Sigmoid colon (tissue), 7 donors: ENCODE data around the gene FAM180A. TPM values are rescaled to one million over a fixed set of nuclear protein-coding genes. Genes with fewer than 3 reads are reported as not detected.

Source experiments
- DNase-seq: peaks from one replicate; pipeline ENCODE4 v3.0.0-alpha.2; 2019
- H3K27ac ChIP-seq, 4 donors: fragments of 200-600 bp; sonication (generic); one replicate each; pipeline ENCODE4 v1.5.1; 2016 to 2019; ENCODE audit warnings: mild to moderate bottlenecking in 1 of 4
- H3K27me3 ChIP-seq, 3 donors: fragments of 200-600 bp; sonication (generic); one replicate each; pipeline ENCODE4 v1.5.1; 2019; ENCODE audit warnings: mild to moderate bottlenecking in 1 of 3
- H3K36me3 ChIP-seq, 4 donors: fragments of 200-600 bp; sonication (generic); one replicate each; pipeline ENCODE4 v1.5.1; 2016 to 2019
- H3K4me1 ChIP-seq, 4 donors: fragments of 200-600 bp; sonication (generic); one replicate each; pipeline ENCODE4 v1.5.1; 2017 to 2019
- H3K4me3 ChIP-seq, 4 donors: fragments of 200-600 bp; sonication (generic); one replicate each; pipeline ENCODE4 v1.5.1; 2017 to 2019; ENCODE audit warnings: mild to moderate bottlenecking in 2 of 4, moderate library complexity in 1 of 4
- H3K9me3 ChIP-seq, 4 donors: fragments of 200-600 bp in 3 of 4; sonication (generic) in 3 of 4; one replicate each; pipeline versions ENCODE4 v1.5.1 to v1.6.1; 2013 to 2019
- EP300 ChIP-seq, 4 donors: sonication (generic); formaldehyde crosslinking; IDR thresholded peaks; one replicate each; pipeline ENCODE4 v1.6.1; 2017; ENCODE audit warnings: antibody characterized with exemption in 4 of 4
- POLR2A ChIP-seq, 2 donors: fragments of 450-650 bp; IDR thresholded peaks; one replicate each; pipeline ENCODE4 v1.6.1; 2016; ENCODE audit warnings: antibody characterized with exemption in 2 of 2, mild to moderate bottlenecking in 2 of 2, moderate library complexity in 2 of 2
- POLR2AphosphoS5 ChIP-seq, 4 donors: sonication (generic); formaldehyde crosslinking; IDR thresholded peaks; one replicate each; pipeline ENCODE4 v1.6.1; 2017; ENCODE audit warnings: antibody characterized with exemption in 4 of 4
- WGBS, 2 donors: extraction: QIAGEN DNeasy Blood & Tissue Kit; methylation state at CpG; one replicate each; pipeline ENCODE4 v1.1.7; 2013; 5-methylcytosine and 5-hydroxymethylcytosine counted together
- intact Hi-C: fragments of 100-400 bp; cut with DNase I; formaldehyde crosslinking; loops from one replicate; pipeline ENCODE4 v1.15.1; 2023
- polyA plus RNA-seq, 3 donors: library from polyadenylated mRNA; stranded (reverse); fragments of 200-250 nt; gene quantifications; one replicate each; pipeline ENCODE4 v1.2.3, GENCODE V29; 2013
- total RNA-seq, 4 donors: library from RNA; depleted of rRNA; stranded (reverse); fragments of >200 nt; gene quantifications; one replicate each; pipeline ENCODE4 v1.1.0, GENCODE V29; 2016
- TF ChIP-seq, protein P1 (sequence below), 4 experiments: fragments of 450-650 bp in 3 of 4; fragments of 200-600 bp in 1 of 4; IDR thresholded peaks; one replicate each; pipeline ENCODE4 v1.5.1; 2016 to 2019; ENCODE audit warnings: antibody characterized with exemption in 4 of 4, mild to moderate bottlenecking in 3 of 4, moderate library complexity in 2 of 4
- donor health status: healthy with polysubstance abuse.
- donor health status: Bipolar disorder and iron deficiency.
- donor health status: healthy.

FAM180A gene
- total and polyA plus RNA-seq, 7 donors, result 0.60 to 8.9 (median 3.0) TPM; not detected in 1

DNA sequence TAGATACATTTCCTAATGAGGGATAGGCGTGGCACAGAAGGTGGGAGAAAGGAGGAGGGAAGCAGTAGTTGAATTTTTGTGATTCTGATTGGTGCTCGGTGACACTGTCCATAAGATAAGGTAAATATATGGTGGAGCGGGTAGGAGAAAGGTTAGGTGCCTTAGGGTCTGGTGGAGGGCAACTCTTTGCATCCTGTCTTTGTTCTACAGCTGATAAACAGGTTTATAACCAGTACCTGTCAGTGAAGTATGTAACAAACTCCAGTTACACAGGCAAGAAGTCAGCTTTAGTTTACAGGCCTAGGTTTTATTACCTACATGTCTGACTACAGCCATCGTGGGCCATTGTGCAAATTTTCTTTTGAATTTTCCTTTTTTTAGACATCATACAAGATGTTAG is 10.9 kb upstream of the FAM180A start:
- peaks cover 0 to 42% (median 41%) of the 10 kb centered on the region in 4 donors for H3K4me1 ChIP-seq
- no peaks in the 10 kb centered on the region for H3K9me3 ChIP-seq
- TF ChIP-seq EP300 (IDR thresholded peaks at IDR 0.05) (peak in 1 of 4 donors; percentile 32), POLR2A (IDR thresholded peaks at IDR 0.05) (no peak), POLR2AphosphoS5 (IDR thresholded peaks at IDR 0.05) (peak in 3 of 4 donors; percentile 57 to 70 (median 67))
- TF ChIP-seq, protein P1, sequence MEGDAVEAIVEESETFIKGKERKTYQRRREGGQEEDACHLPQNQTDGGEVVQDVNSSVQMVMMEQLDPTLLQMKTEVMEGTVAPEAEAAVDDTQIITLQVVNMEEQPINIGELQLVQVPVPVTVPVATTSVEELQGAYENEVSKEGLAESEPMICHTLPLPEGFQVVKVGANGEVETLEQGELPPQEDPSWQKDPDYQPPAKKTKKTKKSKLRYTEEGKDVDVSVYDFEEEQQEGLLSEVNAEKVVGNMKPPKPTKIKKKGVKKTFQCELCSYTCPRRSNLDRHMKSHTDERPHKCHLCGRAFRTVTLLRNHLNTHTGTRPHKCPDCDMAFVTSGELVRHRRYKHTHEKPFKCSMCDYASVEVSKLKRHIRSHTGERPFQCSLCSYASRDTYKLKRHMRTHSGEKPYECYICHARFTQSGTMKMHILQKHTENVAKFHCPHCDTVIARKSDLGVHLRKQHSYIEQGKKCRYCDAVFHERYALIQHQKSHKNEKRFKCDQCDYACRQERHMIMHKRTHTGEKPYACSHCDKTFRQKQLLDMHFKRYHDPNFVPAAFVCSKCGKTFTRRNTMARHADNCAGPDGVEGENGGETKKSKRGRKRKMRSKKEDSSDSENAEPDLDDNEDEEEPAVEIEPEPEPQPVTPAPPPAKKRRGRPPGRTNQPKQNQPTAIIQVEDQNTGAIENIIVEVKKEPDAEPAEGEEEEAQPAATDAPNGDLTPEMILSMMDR (IDR thresholded peaks at IDR 0.05), result no peak
- intact Hi-C loops, result no loop called here
- no peak for DNase-seq
- H3K4me3 ChIP-seq, result no peak overlapping the region
- H3K36me3 ChIP-seq, result no peaks in the 10 kb centered on the region
- peak overlapping the region in 1 of 4 donors; percentile 71 for H3K27ac ChIP-seq
- WGBS, 2 donors, result 57 to 69% methylated on average over 4 of the region's 4 CpGs
- no peaks in the 10 kb centered on the region for H3K27me3 ChIP-seq

DNA sequence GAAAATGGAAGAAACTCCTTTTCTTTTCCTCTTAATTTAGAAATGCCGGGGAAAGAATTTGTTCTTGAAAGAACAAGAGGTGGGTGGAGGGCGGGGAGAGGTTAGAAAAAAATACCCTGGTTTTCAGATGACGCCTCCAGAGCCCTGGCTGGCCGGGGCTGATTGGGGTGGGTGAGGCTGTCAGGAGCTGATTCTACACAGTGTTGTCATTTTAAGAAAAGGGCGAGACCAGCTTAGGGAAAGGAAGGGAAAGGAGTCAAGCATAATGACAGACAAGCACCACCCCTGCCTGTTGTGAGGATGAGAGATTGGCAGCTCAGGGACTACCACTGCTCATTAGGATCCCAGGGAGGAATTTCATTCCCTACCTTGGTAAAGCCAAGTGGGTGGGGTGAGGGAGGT is 9.9 kb upstream of the FAM180A start:
- no peaks in the 10 kb centered on the region for H3K27me3 ChIP-seq
- no peak for DNase-seq
- peak overlapping the region in 1 of 4 donors; percentile 27 for H3K4me3 ChIP-seq
- H3K9me3 ChIP-seq, result no peaks in the 10 kb centered on the region
- intact Hi-C loops, result no loop called here
- H3K4me1 ChIP-seq, result peaks cover 0 to 42% (median 41%) of the 10 kb centered on the region in 4 donors
- no peaks in the 10 kb centered on the region for H3K36me3 ChIP-seq
- TF ChIP-seq, protein P1 (IDR thresholded peaks at IDR 0.05), result no peak
- TF ChIP-seq POLR2AphosphoS5 (IDR thresholded peaks at IDR 0.05), result no peak
- WGBS, 2 donors, result 64 to 69% methylated on average over 5 of the region's 5 CpGs
- H3K27ac ChIP-seq, result peak overlapping the region; percentile 49 to 71 (median 60)

GRCh38 chr7:135757719-135758411 is 9.3 kb upstream of the FAM180A start:
- 70 to 77% methylated on average over 8 of the region's 8 CpGs for WGBS, 2 donors
- intact Hi-C loops, result no loop called here
- TF ChIP-seq POLR2A (IDR thresholded peaks at IDR 0.05), result no peak
- TF ChIP-seq, protein P1 (IDR thresholded peaks at IDR 0.05), result no peak
- TF ChIP-seq EP300 (IDR thresholded peaks at IDR 0.05), result no peak
- no peak for TF ChIP-seq POLR2AphosphoS5 (IDR thresholded peaks at IDR 0.05)
- Histone ChIP-seq H3K9me3 (no peaks in the 10 kb centered on the region), H3K36me3 (no peaks in the 10 kb centered on the region), H3K4me1 (peaks cover 0 to 42% (median 41%) of the 10 kb centered on the region in 4 donors), H3K27me3 (no peaks in the 10 kb centered on the region), H3K27ac (peak overlapping the region; percentile 49 to 71 (median 60)), H3K4me3 (peak overlapping the region in 1 of 4 donors; percentile 27)
- no peak for DNase-seq

DNA sequence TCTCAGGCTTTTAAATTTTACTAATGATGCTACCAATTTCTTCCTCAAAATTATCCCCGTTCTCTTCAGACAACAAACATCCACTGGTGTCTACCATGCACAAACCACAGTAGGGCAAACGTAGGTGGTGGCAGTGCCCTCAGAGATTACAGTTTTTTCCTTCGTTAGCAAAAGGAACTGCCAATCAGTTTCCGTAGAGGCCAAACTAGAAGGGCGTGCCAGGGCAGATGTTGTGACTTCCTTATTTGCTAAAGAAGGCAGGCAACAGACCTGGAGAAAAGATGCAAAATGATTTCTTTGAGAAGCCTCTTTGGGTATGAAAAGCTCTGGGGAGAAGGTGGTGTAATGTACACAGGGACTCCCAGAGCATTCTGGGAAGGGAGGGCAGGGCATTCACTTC is 7.6 kb upstream of the FAM180A start:
- Histone ChIP-seq H3K9me3 (no peaks in the 10 kb centered on the region), H3K36me3 (no peaks in the 10 kb centered on the region), H3K4me1 (peaks cover 0 to 42% (median 41%) of the 10 kb centered on the region in 4 donors), H3K27me3 (no peaks in the 10 kb centered on the region), H3K27ac (peak overlapping the region in 2 of 4 donors; percentile 53 to 60), H3K4me3 (no peak overlapping the region)
- 21 to 33% methylated on average over 5 of the region's 5 CpGs for WGBS, 2 donors
- no peak for DNase-seq
- TF ChIP-seq POLR2AphosphoS5 (IDR thresholded peaks at IDR 0.05), result no peak
- TF ChIP-seq, protein P1 (IDR thresholded peaks at IDR 0.05), result no peak
- TF ChIP-seq EP300 (IDR thresholded peaks at IDR 0.05), result no peak
- intact Hi-C loops, result no loop called here
